NOMO-1 (cell line): Measurements from ENCODE around the gene PRR13.

Experiments used
- DNase-seq, 2 experiments: peaks; one replicate each; lab custom pipeline; 2025; ENCODE audit not compliant: unreplicated experiment in 2 of 2; lab: John Stamatoyannopoulos, UW

The PRR13 gene

DNA sequence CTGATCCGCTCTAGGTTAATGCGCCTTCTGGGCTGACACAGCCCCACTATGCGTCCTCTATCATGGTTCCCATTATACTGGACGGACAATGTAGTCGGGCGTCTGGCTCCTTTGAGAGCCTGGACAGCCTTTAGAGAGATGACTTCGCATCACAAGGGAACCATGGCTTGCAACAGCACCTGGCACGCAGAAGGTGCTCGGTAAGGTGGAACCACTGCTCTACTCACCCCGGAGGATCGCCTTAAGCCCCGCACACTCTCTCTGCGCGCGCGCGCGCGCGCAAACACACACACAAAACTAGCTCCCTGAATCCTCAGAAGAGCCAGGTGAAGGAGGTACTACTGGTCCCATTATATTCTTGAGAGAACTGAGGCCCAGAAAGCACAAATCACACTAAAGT, 50.7 kb downstream of the PRR13 start:
- no peak for DNase-seq

DNA sequence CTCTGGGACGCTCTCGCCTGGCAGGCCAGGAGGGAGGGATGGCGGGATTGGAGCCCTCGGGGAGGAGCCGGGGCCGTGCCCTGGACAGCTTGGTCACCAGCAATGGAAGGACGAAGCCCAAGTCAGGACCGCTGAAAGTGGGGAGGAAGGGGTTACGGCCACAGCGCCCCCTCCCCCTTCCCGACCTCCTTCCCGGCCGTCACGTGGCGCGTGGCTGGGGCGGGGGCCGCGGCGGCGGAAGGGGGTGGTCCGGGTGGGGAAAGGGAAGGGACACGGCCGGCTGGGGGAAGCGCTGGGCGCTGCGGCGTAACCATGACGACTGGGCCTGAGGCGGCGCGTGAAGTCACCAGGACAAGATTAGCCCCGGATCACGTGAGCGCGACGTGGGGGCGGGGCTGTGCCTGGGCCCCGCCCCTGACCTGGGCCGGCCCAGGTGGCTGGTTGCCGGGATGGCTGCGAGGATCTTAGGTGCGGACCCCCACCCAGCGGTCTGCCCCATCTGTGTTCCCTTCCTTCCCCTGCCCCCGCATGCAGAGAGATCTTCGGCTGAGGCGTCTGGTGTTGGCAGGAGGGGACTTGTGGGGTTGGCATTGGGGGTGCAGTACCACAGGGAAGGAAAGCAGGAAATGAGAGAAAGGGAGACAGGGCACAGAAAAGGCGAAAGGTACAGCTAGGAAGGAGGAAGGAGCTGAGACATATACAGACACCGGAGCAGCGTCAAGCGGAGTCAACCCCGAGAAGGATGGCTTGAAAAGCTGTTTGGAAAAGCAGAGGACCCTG, 51.5 kb downstream of the PRR13 start:
- peak; percentile 73 to 87 for DNase-seq

DNA sequence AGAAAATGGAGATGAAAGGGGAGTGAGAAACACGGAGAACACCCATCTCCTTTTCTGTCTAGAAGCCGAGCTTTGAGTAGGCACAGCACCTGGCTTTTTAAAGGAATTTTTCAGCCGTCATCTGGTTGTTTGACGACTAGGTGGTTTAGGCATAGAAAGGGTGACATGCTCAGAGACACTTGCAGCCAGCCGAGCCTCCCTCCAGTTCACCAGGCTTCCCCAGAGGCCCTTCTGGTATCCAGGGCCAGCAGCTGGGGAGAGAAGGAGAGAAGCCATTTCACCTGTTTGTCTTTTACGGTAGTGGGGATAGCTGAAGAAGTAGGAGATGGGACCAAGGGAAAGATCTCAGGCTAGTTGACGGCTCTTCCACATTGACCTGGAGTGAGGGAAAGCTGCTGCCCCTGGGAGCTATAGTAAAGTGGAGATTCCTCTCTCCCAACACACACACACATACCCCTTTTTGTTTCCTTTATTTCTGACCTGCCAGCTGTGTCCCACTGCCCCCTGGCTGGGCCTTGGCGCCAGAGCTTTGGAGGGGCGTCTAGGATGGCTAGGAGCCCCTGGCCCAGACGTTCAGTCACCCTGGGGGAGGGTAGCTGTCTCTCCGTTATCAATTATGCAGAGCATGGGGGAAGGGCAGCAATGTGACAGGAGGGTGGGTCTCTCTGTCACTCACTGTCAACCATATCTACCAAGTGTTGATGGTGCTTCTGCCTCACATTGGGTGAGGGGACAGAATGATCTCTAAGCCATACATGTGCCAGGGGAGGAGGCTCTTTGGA, 52.3 kb downstream of the PRR13 start:
- no peak for DNase-seq
